HFF-Myc (cell line): ENCODE results near the gene HECW1.

ENCODE experiments used
- DNase-seq: peaks from one replicate; pipeline ENCODE4 v3.0.0-alpha.2; 2011; ENCODE audit warnings: low read depth; ENCODE audit errors: extremely low read depth
- H3K4me3 ChIP-seq: replicated peaks from 2 replicates; pipeline ENCODE4 v1.5.1; 2011; ENCODE audit warnings: low read depth, mild to moderate bottlenecking, control low read depth, low read length
- CTCF ChIP-seq: IDR thresholded peaks from 2 replicates; pipeline ENCODE4 v1.5.1; 2012; ENCODE audit warnings: mild to moderate bottlenecking, low read depth, low read length, control low read depth; ENCODE audit errors: missing control alignments

HECW1 gene

GRCh38 chr7:43117861-43118260 lies 5.4 kb downstream of the HECW1 start:
- H3K4me3 ChIP-seq = no peak overlapping the region
- no peak for DNase-seq
- no peak for TF ChIP-seq CTCF

- TF ChIP-seq CTCF = no peak
- no peak overlapping the region for H3K4me3 ChIP-seq
- DNase-seq = no peak
These were observed 5.9 kb downstream of the HECW1 start for GRCh38 chr7:43118313-43118712.

GRCh38 chr7:43119371-43120075 lies 7.1 kb downstream of the HECW1 start:
- no peak for TF ChIP-seq CTCF
- no peak for DNase-seq
- H3K4me3 ChIP-seq = no peak overlapping the region

- H3K4me3 ChIP-seq = no peak overlapping the region
- no peak for DNase-seq
- no peak for TF ChIP-seq CTCF
These were observed 9.5 kb downstream of the HECW1 start for GRCh38 chr7:43121973-43122372.

GRCh38 chr7:43123457-43123856 lies 11.0 kb downstream of the HECW1 start:
- DNase-seq = no peak
- H3K4me3 ChIP-seq = no peak overlapping the region
- no peak for TF ChIP-seq CTCF

- no peak for DNase-seq
- no peak for TF ChIP-seq CTCF
- no peak overlapping the region for H3K4me3 ChIP-seq
These were observed 11.9 kb downstream of the HECW1 start for GRCh38 chr7:43124388-43124787.

- no peak for TF ChIP-seq CTCF
- H3K4me3 ChIP-seq = no peak overlapping the region
- DNase-seq = no peak
These were observed 17.9 kb downstream of the HECW1 start for GRCh38 chr7:43130347-43130746.
